ENCODE measurements around the gene URB1.

GRCh38 chr21:32392299-32392879 lies 423 bp downstream of the URB1 start:
- TF ChIP-seq, protein P1, sequence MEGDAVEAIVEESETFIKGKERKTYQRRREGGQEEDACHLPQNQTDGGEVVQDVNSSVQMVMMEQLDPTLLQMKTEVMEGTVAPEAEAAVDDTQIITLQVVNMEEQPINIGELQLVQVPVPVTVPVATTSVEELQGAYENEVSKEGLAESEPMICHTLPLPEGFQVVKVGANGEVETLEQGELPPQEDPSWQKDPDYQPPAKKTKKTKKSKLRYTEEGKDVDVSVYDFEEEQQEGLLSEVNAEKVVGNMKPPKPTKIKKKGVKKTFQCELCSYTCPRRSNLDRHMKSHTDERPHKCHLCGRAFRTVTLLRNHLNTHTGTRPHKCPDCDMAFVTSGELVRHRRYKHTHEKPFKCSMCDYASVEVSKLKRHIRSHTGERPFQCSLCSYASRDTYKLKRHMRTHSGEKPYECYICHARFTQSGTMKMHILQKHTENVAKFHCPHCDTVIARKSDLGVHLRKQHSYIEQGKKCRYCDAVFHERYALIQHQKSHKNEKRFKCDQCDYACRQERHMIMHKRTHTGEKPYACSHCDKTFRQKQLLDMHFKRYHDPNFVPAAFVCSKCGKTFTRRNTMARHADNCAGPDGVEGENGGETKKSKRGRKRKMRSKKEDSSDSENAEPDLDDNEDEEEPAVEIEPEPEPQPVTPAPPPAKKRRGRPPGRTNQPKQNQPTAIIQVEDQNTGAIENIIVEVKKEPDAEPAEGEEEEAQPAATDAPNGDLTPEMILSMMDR (IDR thresholded peaks at IDR 0.05; ENCODE audit: extremely low read depth in 1 of 2, insufficient read depth in 1 of 2, low read depth in 1 of 2, low read length in 2 of 2): no peak
- TF ChIP-seq POLR2A (IDR thresholded peaks at IDR 0.05; ENCODE audit: low read depth, low read length) (no peak), EZH2 (IDR thresholded peaks at IDR 0.05; ENCODE audit: borderline replicate concordance, low read depth, low read length, severe bottlenecking) (no peak), MAX (IDR thresholded peaks at IDR 0.05; ENCODE audit: insufficient read depth, insufficient read length) (no peak), POLR2AphosphoS5 (IDR thresholded peaks at IDR 0.05; ENCODE audit: insufficient read depth, low read depth, low read length) (no peak)

All from endothelial cell of umbilical vein (primary cell).